Loucy (cell line): ENCODE data around the gene RSPO4.

ENCODE experiments used
- H2AFZ ChIP-seq: fragments of 200-600 bp; sonication (generic); 2 replicates; pipeline ENCODE4 v1.6.0; 2016; ENCODE audit warnings: antibody characterized with exemption, mild to moderate bottlenecking, low read length, moderate library complexity
- H3F3A ChIP-seq: fragments of 200-600 bp; 2 replicates; pipeline ENCODE4 v1.6.0; 2016; ENCODE audit warnings: antibody characterized with exemption, low read depth, mild to moderate bottlenecking
- H3K27me3 ChIP-seq: fragments of 200-600 bp; sonication (generic); 2 replicates; pipeline ENCODE4 v1.6.1; 2014; ENCODE audit warnings: low read length, mild to moderate bottlenecking; ENCODE audit not compliant: insufficient read depth, poor library complexity, severe bottlenecking
- H3K36me3 ChIP-seq: fragments of 200-600 bp; sonication (generic); 2 replicates; pipeline ENCODE4 v1.6.1; 2016; ENCODE audit warnings: low read length; ENCODE audit not compliant: insufficient read depth
- H3K4me1 ChIP-seq: fragments of 200-600 bp; sonication (generic); 2 replicates; pipeline ENCODE4 v1.5.1; 2014; ENCODE audit warnings: low read length, mild to moderate bottlenecking; ENCODE audit not compliant: insufficient read depth, poor library complexity, severe bottlenecking
- H3K4me2 ChIP-seq: fragments of 200-600 bp; sonication (generic); 2 replicates; pipeline ENCODE4 v1.6.0; 2014; ENCODE audit warnings: antibody characterized with exemption, low read length, low read depth, mild to moderate bottlenecking; ENCODE audit not compliant: poor library complexity, severe bottlenecking
- H3K4me3 ChIP-seq: fragments of 200-600 bp; sonication (generic); 2 replicates; pipeline ENCODE4 v1.5.1; 2014; ENCODE audit warnings: low read length, mild to moderate bottlenecking, mixed read lengths; ENCODE audit not compliant: poor library complexity, severe bottlenecking
- H3K79me2 ChIP-seq: fragments of 200-600 bp; sonication (generic); 2 replicates; pipeline ENCODE4 v1.6.1; 2014; ENCODE audit warnings: low read length; ENCODE audit not compliant: insufficient read depth
- H3K9ac ChIP-seq: fragments of 200-600 bp; sonication (generic); 2 replicates; pipeline ENCODE4 v1.6.0; 2014; ENCODE audit warnings: mild to moderate bottlenecking, low read depth, low read length, moderate library complexity; ENCODE audit not compliant: poor library complexity, severe bottlenecking
- H3K9me2 ChIP-seq: fragments of 200-600 bp; sonication (generic); replicated peaks from 2 replicates; pipeline ENCODE4 v1.6.1; 2016; ENCODE audit warnings: low read depth, low read length, mixed read lengths
- H3K9me3 ChIP-seq: fragments of 200-600 bp; sonication (generic); 2 replicates; pipeline ENCODE4 v1.6.1; 2014; ENCODE audit warnings: mild to moderate bottlenecking, antibody characterized with exemption, low read length, low read depth; ENCODE audit not compliant: insufficient read depth
- H4K20me1 ChIP-seq: fragments of 200-600 bp; sonication (generic); 2 replicates; pipeline ENCODE4 v1.6.0; 2014; ENCODE audit warnings: antibody characterized with exemption, low read length, mild to moderate bottlenecking; ENCODE audit not compliant: insufficient read depth, poor library complexity, severe bottlenecking
- EZH2phosphoT487 ChIP-seq: fragments of 200-600 bp; IDR thresholded peaks from 2 replicates; pipeline ENCODE4 v1.6.1; 2018; ENCODE audit warnings: antibody characterized with exemption, mild to moderate bottlenecking, moderate library complexity, borderline replicate concordance
- TF ChIP-seq, protein P1 (sequence below): fragments of 200-600 bp; sonication (generic); conservative IDR thresholded peaks from 2 replicates; pipeline ENCODE4 v1.5.1; 2014; ENCODE audit warnings: mild to moderate bottlenecking, antibody characterized with exemption, low read length

RSPO4 gene

DNA sequence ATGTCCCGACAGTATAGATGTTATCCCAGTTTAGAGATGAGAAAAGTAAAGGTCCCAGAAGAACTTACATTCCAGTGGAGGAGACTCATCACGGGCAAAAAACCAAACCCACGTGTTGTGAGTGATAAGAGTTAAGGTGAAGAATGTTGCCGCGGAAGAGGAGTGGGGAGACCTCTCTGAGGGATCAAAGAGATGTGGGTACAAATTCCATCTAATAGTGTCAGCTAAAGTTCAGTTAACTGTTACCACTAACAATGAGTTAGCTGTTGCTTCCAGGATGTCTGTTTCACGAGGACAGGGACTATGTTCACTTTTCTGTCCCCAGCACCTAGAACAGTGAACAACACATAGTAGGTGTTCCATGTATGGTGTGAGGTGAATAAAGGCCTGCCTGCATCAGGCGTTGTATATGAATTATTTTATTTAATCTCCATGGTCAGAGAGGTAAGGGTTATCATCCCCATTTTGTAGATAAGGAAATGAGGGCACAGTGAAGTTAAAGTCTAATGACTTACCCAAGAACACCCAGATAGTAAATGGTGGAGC lies 39.8 kb upstream of the RSPO4 start:
- no peak overlapping the region for H3K9ac ChIP-seq
- no peaks in the 10 kb centered on the region for H3K27me3 ChIP-seq
- TF ChIP-seq, protein P1, sequence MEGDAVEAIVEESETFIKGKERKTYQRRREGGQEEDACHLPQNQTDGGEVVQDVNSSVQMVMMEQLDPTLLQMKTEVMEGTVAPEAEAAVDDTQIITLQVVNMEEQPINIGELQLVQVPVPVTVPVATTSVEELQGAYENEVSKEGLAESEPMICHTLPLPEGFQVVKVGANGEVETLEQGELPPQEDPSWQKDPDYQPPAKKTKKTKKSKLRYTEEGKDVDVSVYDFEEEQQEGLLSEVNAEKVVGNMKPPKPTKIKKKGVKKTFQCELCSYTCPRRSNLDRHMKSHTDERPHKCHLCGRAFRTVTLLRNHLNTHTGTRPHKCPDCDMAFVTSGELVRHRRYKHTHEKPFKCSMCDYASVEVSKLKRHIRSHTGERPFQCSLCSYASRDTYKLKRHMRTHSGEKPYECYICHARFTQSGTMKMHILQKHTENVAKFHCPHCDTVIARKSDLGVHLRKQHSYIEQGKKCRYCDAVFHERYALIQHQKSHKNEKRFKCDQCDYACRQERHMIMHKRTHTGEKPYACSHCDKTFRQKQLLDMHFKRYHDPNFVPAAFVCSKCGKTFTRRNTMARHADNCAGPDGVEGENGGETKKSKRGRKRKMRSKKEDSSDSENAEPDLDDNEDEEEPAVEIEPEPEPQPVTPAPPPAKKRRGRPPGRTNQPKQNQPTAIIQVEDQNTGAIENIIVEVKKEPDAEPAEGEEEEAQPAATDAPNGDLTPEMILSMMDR, result no peak
- no peak for TF ChIP-seq EZH2phosphoT487
- H2AFZ ChIP-seq, result no peak overlapping the region
- H4K20me1 ChIP-seq, result no peaks in the 10 kb centered on the region
- no peaks in the 10 kb centered on the region for H3K36me3 ChIP-seq
- no peak overlapping the region for H3K4me3 ChIP-seq
- H3K4me2 ChIP-seq, result no peak overlapping the region
- no peaks in the 10 kb centered on the region for H3K4me1 ChIP-seq
- no peaks in the 10 kb centered on the region for H3F3A ChIP-seq
- H3K9me2 ChIP-seq, result no peaks in the 10 kb centered on the region
- H3K79me2 ChIP-seq, result no peaks in the 10 kb centered on the region
- H3K9me3 ChIP-seq, result no peaks in the 10 kb centered on the region; the same call in 1 of the 2 replicates

DNA sequence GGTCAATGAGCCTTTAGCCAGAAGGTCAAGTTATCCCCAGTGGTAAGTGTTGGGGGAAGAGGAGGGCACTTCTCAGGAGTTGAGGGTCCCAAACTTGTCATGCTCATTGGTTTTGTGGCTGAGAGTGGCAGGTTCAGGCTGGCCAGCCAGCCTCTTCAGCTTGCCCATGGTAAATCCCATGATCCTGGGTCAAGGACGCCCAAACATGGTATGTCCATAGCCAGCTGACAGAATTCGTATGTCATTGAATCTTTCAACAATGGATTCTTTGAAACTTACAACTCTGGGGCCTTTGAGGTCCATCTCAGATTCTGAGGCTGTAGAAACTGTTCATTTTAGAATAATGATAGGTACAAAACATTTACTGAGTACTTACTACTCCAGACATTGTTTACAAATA lies 36.1 kb upstream of the RSPO4 start:
- Histone ChIP-seq H3K4me2 (no peak overlapping the region), H4K20me1 (no peaks in the 10 kb centered on the region), H3K4me1 (no peaks in the 10 kb centered on the region), H3K4me3 (no peak overlapping the region), H3K36me3 (no peaks in the 10 kb centered on the region), H3K27me3 (no peaks in the 10 kb centered on the region), H3F3A (no peaks in the 10 kb centered on the region), H3K9me2 (no peaks in the 10 kb centered on the region), H3K9ac (no peak overlapping the region), H3K79me2 (no peaks in the 10 kb centered on the region), H2AFZ (no peak overlapping the region), H3K9me3 (no peaks in the 10 kb centered on the region)
- no peak for TF ChIP-seq EZH2phosphoT487
- TF ChIP-seq, protein P1, result no peak

DNA sequence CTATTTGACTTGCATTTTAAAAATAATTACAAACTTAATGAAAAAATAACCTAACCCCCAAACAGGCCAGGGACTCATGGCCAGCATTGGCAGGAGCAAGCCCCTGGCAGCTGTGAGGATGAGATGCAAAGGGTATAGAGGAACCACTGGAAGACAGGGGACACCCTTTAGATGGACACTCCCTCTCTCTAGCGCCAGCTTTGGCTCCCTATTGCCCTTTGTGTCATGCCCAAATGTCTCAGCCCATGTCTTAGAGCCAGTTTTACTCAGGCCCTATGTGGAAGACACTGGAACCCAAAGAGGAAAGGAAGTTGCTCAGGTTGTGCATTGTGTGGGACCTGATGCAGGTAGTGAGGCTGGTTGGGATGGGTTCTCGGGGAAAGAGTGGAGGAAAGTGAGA lies 34.9 kb upstream of the RSPO4 start:
- no peak for TF ChIP-seq EZH2phosphoT487
- TF ChIP-seq, protein P1, result no peak
- H3K9me2 ChIP-seq, result no peaks in the 10 kb centered on the region

More for the DNA sequence above, 34.9 kb upstream of the RSPO4 start:
- no peak overlapping the region for H2AFZ ChIP-seq
- H3K9me3 ChIP-seq, result no peaks in the 10 kb centered on the region
- no peaks in the 10 kb centered on the region for H4K20me1 ChIP-seq
- no peak overlapping the region for H3K9ac ChIP-seq
- no peaks in the 10 kb centered on the region for H3K79me2 ChIP-seq
- no peak overlapping the region for H3K4me2 ChIP-seq
- H3K4me1 ChIP-seq, result no peaks in the 10 kb centered on the region
- no peaks in the 10 kb centered on the region for H3F3A ChIP-seq
- H3K36me3 ChIP-seq, result no peaks in the 10 kb centered on the region
- H3K4me3 ChIP-seq, result no peak overlapping the region
- H3K27me3 ChIP-seq, result no peaks in the 10 kb centered on the region
